ENCODE measurements around the gene CNTFR.

CNTFR gene

DNA sequence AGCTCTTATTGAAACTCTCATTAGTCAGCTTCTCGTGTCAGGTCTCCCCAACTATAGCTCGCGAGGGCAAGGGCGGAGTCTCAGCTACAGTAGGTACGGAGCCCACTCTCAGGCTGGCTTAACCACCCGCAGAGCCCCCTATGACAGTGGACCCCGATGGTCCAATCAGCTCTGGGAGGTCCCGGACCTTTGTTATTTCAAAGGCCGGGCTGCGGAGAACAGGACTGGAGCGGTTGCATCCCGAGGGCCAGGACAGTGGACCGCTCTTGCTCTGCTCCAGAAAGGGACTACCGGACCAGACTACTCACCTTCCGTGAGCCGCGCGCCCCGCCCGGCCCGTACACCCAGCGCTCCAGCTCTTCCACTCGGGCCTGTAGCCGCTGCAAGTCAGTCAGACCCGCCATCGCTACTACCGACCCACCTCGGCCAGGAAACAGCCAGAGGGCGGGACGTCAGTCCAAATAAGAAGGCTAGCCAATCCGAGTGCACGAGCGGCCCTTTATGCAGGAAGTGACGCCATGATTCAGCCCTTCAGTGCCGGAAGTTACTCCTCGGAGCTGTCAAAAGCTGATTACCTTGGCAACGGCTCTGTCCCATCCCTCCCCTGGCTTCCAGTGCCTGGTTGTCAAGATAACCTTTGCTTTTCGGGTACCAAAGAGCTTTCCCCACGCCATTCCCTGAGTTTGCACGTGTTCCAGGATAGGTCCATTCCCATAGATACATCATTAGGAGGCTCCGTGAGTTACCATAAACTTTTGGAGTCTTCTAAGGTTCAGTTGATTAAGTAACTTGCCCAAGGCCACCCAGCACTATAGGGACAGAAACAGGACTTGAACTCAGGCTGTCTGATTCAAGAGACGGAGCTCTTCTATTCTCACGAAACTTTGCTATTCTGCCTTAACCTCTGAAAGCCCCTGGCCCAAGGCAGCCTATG, 30.8 kb upstream of the CNTFR start, which contains the start of gene DCTN3:
Gene DCTN3 (minus strand): TSS at position 435 of the 934 bp plus-strand sequence. CDS start 31 bp downstream, at position 404.
- peak; percentile 96 for DNase-seq (ENCODE audit: low read depth)

DNA sequence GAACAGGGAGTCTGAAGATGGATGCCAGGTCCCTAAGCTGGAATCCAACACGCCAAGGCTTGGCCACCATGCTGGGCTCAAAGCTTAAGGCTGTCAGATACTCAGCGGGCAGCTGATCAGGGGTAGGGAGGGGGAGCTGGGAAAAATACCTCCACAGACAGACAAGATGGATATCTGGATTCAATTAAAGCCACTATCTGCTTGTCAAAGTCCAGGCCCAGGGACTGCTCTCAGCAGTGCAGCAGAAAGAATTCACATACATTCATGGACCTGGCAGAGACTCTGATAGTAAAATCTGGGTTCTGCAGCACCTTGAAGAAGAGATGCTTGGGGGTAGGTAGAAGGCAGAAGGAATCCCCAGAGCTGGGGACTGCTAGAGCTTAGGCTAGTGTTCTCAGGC, 25.6 kb upstream of the CNTFR start:
- DNase-seq (ENCODE audit: low read depth), result no peak

DNA sequence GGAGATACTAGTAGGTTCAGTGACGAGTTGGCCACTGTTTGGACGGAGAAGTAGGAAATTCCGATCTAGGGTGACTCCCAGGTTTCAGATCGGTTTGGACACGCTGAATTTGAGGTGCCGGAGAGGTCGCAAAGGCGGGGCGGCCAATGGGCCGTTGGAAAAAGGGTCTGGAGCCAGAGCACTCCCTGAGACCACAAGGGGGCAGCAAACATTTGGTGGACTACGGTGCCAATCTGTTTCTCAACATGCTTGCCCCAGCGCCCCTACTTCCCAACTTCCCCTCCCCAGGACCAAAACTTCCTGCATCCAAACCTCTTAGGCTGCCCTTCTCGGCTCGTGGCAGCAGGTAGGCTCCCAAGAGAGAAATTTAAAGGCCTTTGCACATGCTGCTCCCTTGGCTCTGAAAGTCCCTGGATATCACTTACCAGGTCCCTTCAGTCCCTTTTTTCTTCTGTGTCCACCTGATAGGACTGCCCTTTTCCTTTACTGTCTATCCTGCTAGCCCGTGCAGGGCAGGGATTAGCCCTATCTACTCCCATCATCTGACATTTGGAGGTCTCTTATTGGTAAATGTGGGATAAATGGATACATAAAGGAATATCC, 23.4 kb upstream of the CNTFR start:
- DNase-seq (ENCODE audit: low read depth), result peak; percentile 67

DNA sequence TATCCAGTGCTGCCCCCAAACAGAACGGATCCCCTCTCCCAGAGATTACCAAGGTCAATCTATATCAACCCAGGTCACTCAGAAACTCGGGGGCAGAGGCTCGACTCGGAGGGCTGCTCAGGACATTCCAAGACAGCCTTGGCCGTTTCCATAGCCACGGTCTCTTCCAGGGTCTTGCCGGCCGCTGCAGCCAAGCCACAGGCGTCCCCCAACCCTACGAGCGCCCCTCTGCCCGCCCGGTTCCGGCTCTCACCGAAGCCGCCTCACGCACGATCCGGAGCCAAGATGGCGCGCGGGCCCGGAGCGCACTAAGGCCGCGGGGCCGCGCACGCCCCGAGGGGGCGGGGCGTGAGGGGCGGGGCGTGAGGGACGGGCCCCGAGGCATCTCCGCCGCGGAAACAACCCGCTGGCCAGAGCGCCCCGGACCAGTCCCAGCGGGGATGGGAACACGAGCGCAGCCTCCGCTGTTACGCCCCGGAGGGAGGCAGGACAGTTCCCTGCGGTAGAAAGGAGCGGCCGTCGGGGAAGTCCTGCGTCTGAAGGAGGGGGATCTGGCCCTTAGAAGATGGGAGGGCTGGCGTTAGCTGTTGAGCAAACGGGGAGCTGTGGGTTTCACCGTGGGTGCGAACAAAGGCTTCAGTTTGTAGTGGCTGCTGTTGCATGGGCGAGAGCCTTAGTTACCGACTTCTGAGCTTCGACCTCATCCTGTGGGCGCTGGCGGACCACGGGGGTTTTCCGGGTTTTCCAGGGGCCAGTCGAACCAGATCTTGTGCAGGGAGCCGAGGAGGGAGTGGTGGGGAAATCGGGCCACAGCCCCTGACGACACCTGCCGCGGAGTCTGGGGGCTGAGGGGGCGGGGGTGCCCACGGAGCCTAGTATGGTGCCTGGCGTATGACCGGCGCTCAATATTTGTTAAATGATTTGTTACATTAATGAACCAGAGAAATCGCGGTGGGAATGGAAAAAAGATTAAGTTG, 22.6 kb upstream of the CNTFR start, which contains the start of gene RPP25L:
Gene RPP25L (minus strand): TSS at position 287 of the 977 bp plus-strand sequence. CDS start 801 bp downstream, outside the sequence.
- peak; percentile 86 for DNase-seq (ENCODE audit: low read depth)

DNA sequence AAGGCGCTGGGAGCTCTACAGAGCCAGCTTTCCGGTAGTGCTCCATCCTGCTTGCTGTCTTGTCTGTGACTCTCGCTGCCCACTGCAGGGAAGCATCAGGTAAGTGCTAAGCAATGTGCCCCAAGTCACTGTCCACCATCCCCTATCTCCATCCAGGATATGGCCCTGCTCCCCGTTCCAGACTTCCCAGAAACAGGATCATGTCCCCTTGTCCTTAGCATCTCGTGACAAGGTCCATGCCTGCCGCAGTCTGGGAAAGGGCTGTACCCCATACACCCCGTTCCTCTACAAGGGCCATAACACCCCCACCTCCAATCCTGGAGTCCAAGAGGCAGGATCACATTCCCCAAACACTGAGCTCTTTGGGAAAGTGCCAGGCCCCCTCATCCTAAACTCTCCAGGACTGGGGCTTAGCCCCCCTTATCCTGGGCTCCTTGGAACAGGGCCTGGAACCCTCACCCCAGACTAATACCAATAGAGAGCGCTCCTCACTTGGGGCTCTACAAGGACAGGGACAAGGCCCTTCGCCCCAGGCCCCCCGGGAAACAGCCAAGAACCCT, 21.8 kb upstream of the CNTFR start:
- no peak for DNase-seq (ENCODE audit: low read depth)

DNA sequence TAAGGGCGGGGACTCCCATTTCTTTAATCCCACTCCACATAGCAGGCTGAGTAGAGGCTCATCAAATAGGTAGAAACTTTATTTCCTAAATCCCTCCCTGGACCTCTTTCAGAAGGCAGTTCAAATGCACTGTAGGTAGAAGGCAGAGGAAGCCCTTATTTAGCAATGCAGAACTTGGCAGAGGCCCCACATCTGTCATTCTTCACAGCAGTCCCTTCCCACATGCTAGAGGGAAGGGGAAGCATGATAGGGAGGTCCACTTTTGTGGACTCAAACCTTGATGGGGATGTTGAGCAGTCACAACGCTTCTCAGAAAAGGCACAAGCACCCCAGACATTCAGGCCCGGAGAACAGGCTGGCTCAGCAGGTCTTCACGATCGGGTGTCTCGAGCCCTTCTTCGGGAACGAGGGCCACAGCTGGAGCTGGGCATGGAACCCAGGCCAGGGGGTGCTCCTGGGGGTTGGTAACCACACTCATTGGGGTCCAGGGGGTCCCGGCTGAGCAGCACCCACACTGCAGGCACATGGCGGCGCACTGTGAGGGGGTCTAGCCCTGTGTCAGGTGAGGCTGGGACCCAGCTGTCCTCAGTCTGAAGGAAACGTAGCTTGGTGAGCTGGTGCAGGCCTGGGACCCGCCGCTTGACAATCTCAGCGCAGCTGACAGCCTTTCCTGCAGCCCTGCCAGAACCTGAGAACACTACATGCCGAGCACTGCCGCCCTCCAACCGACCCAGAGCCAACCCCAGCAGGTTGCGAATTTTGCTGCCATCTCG, 21.1 kb upstream of the CNTFR start:
- no peak for DNase-seq (ENCODE audit: low read depth)

DNA sequence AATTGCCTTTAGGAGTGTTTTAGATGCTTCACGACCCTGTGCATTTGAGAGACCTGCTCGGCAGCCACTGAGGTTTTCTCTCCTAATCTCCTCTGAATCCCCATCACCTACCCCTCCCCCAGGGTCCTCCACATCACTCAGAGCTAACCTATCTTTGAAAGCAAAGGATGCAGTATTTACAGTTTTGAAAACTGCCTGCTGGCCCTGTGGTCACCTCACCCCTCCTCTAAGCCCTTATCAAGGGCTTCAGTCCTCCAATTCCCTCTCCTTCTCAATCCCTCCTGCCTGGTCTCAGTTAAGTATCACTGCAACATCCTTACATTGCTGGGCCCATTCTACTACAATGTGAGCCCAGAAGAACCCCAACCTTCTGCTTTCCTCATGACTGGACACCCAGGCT, 17.8 kb upstream of the CNTFR start:
- DNase-seq (ENCODE audit: low read depth), result no peak

DNA sequence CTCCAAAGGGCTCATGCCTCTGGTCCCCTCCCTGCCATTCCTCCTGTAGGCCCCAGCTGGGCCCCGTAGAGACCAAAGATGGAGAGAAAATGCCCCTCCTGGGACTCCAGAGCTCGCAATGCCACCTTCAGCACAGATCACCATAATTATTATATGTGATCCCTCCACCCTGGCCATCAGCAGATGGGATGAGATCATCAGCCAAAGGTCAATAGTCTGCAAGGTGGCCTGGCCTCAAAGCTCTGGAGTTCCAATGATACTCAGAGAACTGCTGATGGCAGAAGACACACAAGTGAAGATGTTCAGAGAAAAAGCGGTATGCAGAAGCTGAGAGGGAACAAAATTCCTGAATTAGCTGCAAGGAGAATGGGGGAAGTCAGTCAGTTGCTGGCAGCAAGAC, 17.4 kb upstream of the CNTFR start:
- DNase-seq (ENCODE audit: low read depth), result no peak

DNA sequence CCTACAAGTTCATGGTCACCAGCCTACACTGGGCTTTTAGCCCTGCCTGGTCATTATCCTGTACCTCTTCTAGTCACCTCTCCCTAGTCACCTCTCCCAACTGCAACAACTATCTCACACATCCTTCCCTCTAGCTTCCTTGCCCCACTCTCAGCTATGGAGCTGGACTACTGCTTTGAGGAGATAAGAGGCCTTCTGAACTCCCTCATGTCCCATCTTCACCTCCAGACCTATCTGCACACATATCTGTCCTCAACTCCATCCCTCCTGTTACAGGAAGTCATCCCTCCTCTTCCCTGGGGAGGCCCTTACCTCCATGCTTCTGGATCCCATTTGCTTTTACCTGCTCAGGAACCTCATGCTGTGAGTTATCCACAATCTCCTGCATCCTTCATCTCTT, 16.7 kb upstream of the CNTFR start:
- DNase-seq (ENCODE audit: low read depth), result no peak

DNA sequence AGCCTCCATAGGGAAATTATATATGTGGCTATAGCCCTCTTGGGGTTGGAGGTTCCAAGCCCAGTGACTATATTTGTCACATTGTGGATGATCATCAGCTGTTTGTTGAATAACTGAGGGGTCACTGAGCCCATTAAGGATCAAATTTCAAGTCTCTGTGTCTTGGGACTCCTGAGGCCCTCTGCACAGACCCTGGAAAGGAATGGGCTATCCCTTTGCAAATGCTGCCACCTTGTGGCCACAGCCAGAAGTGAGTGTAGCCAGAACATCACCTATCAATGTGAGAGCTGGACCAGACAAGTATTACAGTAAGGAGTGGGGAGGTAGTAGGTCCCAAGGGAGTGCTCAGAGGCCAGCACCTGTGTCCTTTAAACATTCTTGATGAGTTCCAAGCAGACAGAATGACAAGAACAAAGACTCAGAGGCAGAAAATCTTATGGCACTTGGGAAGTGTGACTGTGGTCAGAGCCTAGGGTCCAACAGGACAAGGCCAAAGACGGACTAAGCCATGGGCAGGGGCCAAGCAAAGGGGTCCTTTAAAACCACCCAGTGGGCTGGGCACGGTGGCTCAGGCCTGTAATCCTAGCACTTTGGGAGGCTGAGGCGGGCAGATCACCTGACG, 14.2 kb upstream of the CNTFR start:
- DNase-seq (ENCODE audit: low read depth), result peak; percentile 60

DNA sequence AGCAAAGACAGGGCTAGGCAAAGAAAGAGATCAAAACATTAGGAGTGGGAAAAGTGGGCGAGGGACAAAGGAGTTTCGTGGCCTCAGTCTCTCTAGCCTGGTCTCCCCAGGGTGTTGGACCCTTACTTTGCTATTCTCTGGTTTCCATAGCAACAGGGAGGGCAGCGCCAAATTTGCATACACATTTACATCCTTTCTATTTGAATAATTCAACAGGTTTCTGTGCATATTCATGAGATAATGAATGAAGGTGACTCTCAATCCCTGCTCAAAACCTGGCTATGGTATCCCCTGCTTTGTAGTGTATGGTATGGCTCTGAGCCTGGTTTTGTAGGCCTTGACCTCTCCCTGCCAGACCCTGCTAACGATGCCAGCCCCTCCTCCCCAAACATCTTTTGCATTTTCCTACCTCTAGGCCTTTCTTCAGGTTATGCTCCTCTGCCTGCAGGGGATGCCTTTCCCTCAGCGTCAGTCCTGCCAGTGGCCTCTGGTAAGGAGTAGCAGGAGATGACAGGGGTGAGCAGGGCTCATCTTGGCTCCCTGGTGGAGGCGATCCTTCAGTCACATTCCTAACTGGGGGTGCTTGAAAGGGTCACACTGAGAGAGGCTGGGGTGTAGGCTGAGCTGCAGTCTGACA, 12.5 kb upstream of the CNTFR start:
- no peak for DNase-seq (ENCODE audit: low read depth)

DNA sequence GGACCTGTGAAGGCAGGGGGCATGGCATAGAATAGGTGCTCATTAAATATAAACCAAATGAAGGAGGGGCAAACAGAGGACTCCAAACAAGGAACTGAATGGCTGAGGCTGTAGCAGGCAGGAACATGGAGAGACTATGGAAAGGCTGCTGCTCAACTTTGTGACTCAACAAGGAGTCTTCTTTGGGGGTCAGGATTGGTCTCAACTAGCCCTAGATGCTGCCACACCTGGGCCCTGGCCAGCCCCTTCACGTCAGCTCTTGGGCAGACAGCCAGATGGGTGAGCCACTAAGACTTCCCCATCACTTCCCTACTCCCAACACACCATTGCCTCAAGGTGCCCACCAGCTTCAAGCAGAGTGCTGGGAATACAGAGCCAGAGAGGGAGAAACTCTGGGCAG, 11.4 kb upstream of the CNTFR start:
- no peak for DNase-seq (ENCODE audit: low read depth)

DNA sequence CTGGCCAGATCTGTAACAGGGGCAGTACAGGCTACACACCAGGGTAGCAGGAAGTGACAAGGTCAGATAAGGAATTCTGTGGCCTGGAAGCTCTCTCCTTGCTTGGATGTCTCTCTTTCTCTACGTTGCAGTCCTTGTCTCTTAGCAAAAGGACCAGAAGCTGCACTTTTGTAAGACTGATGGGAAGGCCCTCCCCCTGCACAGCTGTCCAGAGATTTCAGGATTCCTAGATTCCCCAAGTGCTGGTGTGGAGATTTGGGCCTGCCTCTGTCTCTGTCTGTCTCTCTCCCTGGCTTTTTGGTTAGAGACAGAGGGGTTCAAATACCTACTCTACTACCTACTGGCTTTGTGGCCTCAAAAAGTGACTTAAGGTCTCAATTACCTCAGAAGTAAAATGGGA, 10.0 kb upstream of the CNTFR start:
- no peak for DNase-seq (ENCODE audit: low read depth)

DNA sequence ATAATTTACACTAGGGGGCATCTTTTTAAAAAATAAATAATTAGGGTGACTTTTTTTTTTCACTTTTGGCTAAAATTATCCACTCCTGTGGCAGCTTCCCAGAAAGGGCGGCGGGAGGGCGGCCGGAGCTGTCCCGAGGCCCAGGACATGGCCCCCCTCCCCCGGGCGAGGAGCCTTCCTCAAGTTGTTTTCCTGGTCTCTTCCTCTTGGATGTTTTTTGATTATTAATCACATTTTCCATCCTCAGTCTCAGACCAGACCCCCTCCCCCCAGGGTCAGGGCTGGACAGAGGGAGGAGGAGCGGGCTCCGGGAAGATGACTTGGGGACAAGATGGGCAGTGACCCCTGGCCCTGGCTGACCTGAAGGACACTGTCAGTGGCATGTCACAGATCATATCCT, 4.7 kb upstream of the CNTFR start:
- DNase-seq (ENCODE audit: low read depth), result no peak

DNA sequence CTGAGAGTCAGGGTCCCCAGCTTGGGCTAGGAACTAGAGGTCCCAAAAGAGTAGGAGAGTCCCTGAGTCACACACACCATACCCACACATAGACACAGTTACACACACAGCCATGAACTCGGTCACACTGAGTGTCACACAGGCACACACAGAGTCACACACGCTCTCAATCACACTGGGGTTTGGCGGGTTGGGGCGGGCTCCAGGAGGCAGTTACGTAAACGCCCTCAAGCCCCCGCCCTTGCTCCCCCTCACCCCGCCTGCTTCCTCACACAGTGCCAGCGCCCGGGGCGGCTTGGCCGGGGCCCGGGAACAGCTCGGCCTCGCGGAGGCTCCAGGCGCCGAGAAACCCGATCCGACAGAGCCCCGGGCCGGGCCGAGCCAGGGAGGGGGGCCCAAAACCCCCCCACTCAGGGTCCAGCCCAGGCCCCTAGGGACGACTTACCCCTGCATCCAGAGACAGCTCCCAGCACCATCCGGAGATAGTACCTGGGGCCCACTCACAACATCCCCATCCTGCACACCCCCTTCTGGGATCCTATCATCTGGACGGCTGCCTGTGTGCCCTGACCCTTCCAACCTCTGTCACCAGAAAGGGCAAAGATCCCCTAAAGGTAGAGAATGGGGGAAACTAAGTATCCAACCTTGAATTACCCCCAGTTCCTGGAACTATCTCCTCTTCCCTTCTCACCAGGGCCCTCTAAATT, 3.5 kb upstream of the CNTFR start:
- no peak for DNase-seq (ENCODE audit: low read depth)

DNA sequence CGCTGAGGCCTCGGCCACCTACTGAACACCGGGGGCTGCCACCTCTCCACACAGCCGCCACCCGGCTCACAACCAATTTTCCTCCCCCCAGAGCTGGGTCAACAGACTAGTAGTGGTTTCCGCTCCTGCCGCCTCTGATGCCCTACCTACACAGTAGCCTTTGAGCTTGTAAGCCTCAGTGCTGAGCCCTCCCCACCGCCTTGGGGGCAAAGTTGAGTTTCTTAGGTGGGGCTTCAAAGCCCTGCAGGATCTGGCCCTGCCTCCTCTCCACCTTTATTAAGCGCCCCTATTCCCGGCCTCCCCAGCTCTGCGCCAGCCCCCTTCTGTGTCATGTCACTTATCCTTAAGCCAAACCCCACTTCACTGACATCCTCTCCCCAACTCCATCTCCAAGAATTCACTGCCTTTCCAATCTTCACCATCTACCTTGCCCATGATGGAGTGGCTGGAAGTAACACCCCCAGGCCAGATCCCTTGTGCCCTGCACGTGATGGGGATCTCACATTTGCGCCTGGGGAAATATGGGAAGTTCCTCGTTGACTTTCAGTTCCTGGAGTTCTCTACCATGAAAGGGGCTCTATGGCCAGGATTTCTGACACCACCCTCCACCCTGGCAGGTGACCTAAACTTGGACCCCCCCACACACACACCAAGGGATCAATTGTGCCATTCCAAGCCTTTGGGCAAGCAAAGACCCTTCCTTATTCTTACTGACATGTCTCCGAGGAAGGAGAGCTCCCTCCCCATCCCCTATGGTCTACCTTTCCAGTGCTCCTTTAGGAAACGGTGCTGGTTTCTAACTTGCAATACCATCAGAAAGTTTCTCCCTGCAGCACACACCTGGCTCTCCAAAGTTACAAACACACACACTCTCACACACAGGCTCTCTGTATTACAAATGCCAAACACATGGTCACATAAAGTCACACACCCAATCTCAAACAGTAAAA, 2.7 kb upstream of the CNTFR start:
- no peak for DNase-seq (ENCODE audit: low read depth)

DNA sequence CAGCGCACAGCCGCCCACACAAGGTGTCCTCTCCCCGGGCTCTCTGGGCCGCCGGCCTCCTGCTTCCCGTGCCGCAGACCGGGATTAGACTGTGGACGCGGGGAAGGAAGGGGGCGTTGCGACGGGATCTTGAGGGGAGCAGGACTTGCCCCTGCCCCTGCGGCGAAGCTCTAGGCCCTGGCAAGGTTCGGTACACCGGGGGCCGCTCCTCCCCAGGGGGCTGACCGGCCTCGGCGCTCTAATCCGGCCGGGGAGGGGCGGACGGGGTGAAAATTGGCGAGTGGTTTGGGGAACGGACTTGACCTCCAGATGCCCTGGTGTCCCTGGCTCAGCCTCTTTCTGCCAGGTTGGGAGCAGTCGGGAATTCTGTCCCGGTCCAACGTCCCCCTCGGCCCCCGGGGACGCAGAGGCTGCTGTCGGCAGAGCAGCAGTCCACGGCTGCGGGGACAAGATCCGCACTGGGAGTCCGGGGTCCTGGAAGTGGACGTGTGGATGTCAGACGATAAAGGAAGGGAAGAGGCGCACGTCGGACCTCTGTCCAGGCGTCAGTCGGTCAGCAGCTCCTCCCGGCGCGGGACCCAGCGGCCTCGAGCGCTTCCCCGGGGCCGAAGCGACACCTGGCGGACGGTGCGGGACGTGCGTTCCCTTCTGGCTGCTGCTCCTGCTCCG, 1.9 kb upstream of the CNTFR start:
- DNase-seq (ENCODE audit: low read depth), result peak; percentile 73
